Measurements from ENCODE around the gene ZNF621.

ZNF621 gene

DNA sequence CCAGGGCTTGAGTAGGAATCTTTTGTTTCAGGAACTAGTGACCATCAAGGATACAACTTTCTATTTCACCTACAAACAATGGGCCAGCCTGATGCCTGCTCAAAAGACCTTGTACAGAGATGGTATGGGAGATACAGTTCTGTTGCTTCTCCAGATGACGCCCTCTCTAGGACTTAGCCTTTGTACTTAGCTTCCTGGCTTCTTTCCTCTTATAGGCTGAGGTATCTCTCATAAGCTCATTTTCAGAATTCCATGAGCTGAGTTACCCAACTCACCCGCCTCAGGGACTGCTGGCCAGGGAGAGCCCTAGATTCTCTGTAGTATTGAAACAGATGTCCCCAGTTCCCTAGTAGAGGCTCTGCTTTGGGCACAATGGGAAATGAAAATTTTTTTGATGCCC lies 27.5 kb upstream of the ZNF621 start:
- H3K4me3 ChIP-seq (ENCODE audit: low read depth, low read length, poor library complexity, severe bottlenecking), result no peak overlapping the region
- H3K27me3 ChIP-seq (ENCODE audit: insufficient read depth, low read length), result no peaks in the 10 kb centered on the region
- no peak overlapping the region for H3K4me2 ChIP-seq (ENCODE audit: low read length)
- TF ChIP-seq EZH2 (IDR thresholded peaks at IDR 0.05; ENCODE audit: borderline replicate concordance, low read length), result no peak
- TF ChIP-seq, protein P1, sequence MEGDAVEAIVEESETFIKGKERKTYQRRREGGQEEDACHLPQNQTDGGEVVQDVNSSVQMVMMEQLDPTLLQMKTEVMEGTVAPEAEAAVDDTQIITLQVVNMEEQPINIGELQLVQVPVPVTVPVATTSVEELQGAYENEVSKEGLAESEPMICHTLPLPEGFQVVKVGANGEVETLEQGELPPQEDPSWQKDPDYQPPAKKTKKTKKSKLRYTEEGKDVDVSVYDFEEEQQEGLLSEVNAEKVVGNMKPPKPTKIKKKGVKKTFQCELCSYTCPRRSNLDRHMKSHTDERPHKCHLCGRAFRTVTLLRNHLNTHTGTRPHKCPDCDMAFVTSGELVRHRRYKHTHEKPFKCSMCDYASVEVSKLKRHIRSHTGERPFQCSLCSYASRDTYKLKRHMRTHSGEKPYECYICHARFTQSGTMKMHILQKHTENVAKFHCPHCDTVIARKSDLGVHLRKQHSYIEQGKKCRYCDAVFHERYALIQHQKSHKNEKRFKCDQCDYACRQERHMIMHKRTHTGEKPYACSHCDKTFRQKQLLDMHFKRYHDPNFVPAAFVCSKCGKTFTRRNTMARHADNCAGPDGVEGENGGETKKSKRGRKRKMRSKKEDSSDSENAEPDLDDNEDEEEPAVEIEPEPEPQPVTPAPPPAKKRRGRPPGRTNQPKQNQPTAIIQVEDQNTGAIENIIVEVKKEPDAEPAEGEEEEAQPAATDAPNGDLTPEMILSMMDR (IDR thresholded peaks at IDR 0.05; ENCODE audit: low read length), result no peak
- H3K27ac ChIP-seq (ENCODE audit: low read depth, low read length, poor library complexity, severe bottlenecking), result no peak overlapping the region
- H3K79me2 ChIP-seq (ENCODE audit: insufficient read depth, low read length), result no peaks in the 10 kb centered on the region
- H3F3A ChIP-seq (ENCODE audit: insufficient read depth, low read length), result no peaks in the 10 kb centered on the region
- no peaks in the 10 kb centered on the region for H4K20me1 ChIP-seq (ENCODE audit: insufficient read depth, low read length)
- no peak overlapping the region for H2AFZ ChIP-seq (ENCODE audit: low read length)
- H3K9me2 ChIP-seq (ENCODE audit: low read depth, low read length), result no peaks in the 10 kb centered on the region
- H3K36me3 ChIP-seq (ENCODE audit: insufficient read depth, low read length), result no peaks in the 10 kb centered on the region
- H3K4me1 ChIP-seq (ENCODE audit: insufficient read depth, low read length, severe bottlenecking), result no peaks in the 10 kb centered on the region
- H3K9ac ChIP-seq (ENCODE audit: low read length), result no peak overlapping the region
- H3K9me3 ChIP-seq (ENCODE audit: low read length), result no peaks in the 10 kb centered on the region

DNA sequence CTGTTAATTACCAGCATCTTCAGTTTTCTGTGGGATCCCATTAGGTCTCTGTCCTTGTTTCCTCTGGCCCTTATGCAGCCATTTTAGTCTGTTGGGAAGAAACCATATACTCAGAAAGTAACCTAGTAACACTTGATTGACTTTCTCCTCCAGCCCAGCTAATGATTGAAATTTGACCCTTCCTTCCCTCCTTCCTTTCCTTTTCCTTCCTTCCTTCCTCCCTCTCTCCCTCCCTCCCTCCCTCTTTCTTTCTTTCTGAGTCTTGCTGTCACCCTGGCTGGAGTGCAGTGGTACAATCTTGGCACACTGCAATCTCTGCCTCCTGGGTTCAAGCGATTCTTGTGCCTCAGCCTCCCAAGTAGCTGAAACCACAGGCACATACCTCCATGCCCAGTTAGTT lies 24.8 kb upstream of the ZNF621 start:
- Histone ChIP-seq H3K9me2 (ENCODE audit: low read depth, low read length) (no peaks in the 10 kb centered on the region), H3K4me2 (ENCODE audit: low read length) (no peak overlapping the region), H3K4me1 (ENCODE audit: insufficient read depth, low read length, severe bottlenecking) (no peaks in the 10 kb centered on the region), H3K4me3 (ENCODE audit: low read depth, low read length, poor library complexity, severe bottlenecking) (no peak overlapping the region), H3K27me3 (ENCODE audit: insufficient read depth, low read length) (no peaks in the 10 kb centered on the region; the same call in 1 of the 2 replicates), H3K9ac (ENCODE audit: low read length) (no peak overlapping the region), H3F3A (ENCODE audit: insufficient read depth, low read length) (no peaks in the 10 kb centered on the region), H3K27ac (ENCODE audit: low read depth, low read length, poor library complexity, severe bottlenecking) (no peak overlapping the region), H3K79me2 (ENCODE audit: insufficient read depth, low read length) (no peaks in the 10 kb centered on the region), H3K9me3 (ENCODE audit: low read length) (no peaks in the 10 kb centered on the region), H2AFZ (ENCODE audit: low read length) (no peak overlapping the region), H4K20me1 (ENCODE audit: insufficient read depth, low read length) (no peaks in the 10 kb centered on the region), H3K36me3 (ENCODE audit: insufficient read depth, low read length) (no peaks in the 10 kb centered on the region)
- TF ChIP-seq, protein P1 (IDR thresholded peaks at IDR 0.05; ENCODE audit: low read length), result no peak
- TF ChIP-seq EZH2 (IDR thresholded peaks at IDR 0.05; ENCODE audit: borderline replicate concordance, low read length), result no peak

DNA sequence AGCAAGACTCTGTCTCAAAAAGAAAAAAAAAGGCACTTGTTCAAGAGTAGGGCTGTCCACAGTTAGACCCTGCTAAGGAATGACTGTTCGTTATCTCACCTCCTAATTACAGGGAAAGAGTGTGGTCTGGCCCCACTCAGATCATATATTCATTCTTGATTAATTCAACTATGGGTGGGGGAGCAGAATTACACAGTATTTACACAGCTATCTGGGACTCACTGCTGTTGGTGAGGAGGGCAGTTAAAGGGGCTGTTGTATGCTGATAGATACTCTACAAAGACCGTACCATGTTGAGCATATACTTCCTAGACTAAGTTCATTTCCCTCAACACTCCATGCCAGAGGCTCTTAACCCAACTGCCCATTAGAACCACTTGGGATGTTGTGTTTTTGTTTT lies 22.7 kb upstream of the ZNF621 start:
- no peak overlapping the region for H3K9ac ChIP-seq (ENCODE audit: low read length)
- H2AFZ ChIP-seq (ENCODE audit: low read length), result no peak overlapping the region
- H3K27me3 ChIP-seq (ENCODE audit: insufficient read depth, low read length), result no peaks in the 10 kb centered on the region; the same call in 1 of the 2 replicates
- no peaks in the 10 kb centered on the region for H4K20me1 ChIP-seq (ENCODE audit: insufficient read depth, low read length)
- H3K27ac ChIP-seq (ENCODE audit: low read depth, low read length, poor library complexity, severe bottlenecking), result no peak overlapping the region
- no peak overlapping the region for H3K4me2 ChIP-seq (ENCODE audit: low read length)
- no peaks in the 10 kb centered on the region for H3K9me3 ChIP-seq (ENCODE audit: low read length)
- H3K4me3 ChIP-seq (ENCODE audit: low read depth, low read length, poor library complexity, severe bottlenecking), result no peak overlapping the region
- H3K79me2 ChIP-seq (ENCODE audit: insufficient read depth, low read length), result no peaks in the 10 kb centered on the region
- no peaks in the 10 kb centered on the region for H3F3A ChIP-seq (ENCODE audit: insufficient read depth, low read length)
- no peaks in the 10 kb centered on the region for H3K36me3 ChIP-seq (ENCODE audit: insufficient read depth, low read length)
- no peaks in the 10 kb centered on the region for H3K9me2 ChIP-seq (ENCODE audit: low read depth, low read length)
- TF ChIP-seq, protein P1 (IDR thresholded peaks at IDR 0.05; ENCODE audit: low read length), result no peak
- TF ChIP-seq EZH2 (IDR thresholded peaks at IDR 0.05; ENCODE audit: borderline replicate concordance, low read length), result no peak
- H3K4me1 ChIP-seq (ENCODE audit: insufficient read depth, low read length, severe bottlenecking), result peaks cover 13% of the 10 kb centered on the region
